Measurements from ENCODE around the gene ASXL2.
"Not testable (repeated sequence)": the region's sequence is repeated elsewhere in the genome, so short reads cannot be mapped to it uniquely, and the experiment has no call there.

Gene ASXL2

DNA sequence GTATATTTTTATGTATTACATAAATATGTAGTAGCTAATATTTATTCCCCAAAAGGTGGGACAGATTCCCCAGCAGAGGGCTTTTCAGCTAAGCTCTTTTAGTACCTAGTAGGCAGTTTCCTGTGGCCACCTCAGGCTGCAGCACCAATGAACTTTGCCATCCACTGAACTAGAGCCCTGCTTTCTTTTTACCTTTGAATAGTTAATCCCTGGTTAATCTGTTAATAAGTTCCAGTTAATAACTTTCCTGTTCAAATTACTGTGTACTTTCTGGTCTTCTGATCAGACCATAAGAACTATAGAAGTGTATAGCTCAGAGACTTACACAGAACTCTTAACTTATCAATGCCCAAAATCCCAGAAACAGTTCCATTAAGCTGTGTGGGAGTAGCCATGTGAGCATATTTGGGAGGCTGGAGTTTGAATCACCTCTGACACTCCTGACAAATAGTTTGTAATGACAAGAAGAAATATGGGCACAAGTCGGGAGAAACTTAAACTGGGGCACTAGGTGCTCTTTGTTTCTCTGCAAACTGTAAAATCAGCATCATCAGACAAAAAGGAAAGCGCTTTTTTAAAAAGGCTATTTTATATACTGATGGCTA, 40.0 kb downstream of the ASXL2 start:
- DNase-seq (ENCODE audit: extremely low read depth in 1 of 2, low read depth in 1 of 2), result no peak

DNA sequence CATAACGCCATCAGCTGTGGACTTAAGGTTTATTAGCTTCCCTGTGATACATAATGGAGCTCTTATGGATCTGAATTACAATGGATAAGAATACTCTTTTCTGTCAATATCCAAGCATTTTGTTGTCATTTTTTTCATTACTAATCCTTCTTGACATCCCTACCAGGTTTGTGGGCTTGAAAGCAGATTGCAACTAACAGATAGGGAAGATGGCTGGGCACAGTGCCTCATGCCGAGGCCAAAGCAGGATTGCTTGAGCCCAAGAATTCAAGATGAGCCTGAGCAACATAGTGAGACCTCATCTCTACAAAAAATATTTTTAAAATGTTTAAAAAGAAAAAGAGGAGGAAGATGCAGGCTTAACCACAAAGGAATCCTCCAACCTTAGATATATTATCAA, 42.4 kb downstream of the ASXL2 start:
- no peak for DNase-seq (ENCODE audit: extremely low read depth in 1 of 2, low read depth in 1 of 2)

DNA sequence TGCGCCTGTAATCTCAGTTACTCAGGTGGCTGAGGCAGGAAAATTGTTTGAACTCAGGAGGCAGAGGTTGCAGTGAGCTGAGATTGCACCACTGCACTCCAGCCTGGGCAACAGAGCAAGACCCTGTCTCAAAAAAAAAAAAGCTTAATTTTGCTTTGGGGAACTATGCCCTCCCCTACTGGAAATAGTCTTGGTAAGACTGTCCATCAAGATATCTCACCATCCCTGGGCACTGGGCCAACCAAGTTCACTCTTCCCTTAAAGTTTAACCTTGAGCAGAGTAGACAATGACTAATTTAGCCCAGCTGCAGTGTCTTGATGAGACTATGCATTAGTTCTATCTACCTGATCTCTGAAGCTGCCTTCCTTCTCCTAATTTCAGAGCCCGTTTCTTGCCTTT, 44.7 kb downstream of the ASXL2 start:
- DNase-seq (ENCODE audit: extremely low read depth in 1 of 2, low read depth in 1 of 2), result no peak

DNA sequence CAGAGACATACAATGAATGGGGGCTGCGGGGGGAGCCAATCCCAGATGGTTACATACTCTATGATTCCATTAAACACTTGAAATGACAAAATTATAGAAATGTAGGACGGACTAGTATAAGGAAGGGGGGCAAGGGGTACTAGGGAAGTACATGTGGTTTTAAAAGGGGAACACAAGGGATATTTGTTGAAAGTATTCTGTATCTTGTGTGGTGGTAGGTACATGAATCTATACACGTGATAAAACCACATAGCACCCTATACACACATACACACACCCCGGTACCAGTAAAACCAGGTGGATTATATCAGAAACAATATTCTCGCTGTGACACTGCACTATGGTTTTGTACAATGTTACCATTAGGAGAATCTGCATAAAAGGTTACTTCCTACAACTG, 45.4 kb downstream of the ASXL2 start:
- no peak for DNase-seq (ENCODE audit: extremely low read depth in 1 of 2, low read depth in 1 of 2)

DNA sequence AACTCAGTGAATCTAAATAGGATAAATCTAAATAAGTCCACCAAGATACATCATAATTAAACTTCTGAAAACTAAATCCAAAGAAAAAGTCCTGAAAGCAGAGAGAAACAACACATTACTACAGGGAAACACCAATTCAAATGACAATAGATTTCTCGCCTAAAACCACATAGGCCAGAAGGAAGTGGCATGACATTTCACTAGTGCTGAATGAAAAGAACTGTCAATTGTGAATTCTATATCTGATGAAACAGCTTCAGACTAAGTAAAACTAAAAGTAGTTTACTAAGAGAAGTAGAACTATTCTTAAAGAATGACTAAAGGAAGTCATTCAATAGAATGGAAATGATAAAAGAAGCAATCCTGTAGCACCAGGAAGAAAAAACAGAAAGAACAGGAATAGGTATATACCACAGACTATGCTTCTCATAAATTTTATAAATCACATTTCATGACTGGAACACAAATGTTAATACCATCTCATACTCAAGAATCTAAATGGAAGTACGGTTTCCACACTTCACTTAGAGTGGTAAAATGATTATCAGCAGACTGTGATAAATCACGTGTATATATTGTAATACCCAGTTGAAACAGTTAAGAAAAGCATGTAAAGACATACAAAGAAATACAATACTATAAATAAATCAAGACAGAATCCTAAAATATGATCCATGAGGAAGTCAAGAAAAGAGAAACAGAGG, 46.4 kb downstream of the ASXL2 start:
- DNase-seq (ENCODE audit: extremely low read depth in 1 of 2, low read depth in 1 of 2), result no peak

DNA sequence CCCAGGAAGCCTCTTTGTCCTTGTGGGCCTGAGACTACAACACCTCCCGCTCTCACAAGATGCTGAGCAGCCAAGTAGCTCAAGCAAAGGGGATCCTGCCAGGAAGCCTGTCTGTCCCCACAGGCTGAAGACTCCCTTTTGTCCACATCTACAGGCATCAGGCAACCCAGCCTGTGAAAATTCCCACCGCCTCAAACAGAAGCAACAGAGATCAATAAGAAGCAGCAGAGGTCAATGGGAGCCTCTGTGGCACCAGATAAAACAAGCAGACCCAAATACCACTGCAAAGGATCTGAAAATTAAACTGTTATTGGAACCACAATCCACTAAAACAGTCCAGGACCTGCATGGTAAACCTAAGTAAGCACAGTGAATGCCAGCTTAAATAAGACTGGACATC, 48.5 kb downstream of the ASXL2 start:
- no peak for DNase-seq (ENCODE audit: extremely low read depth in 1 of 2, low read depth in 1 of 2)

DNA sequence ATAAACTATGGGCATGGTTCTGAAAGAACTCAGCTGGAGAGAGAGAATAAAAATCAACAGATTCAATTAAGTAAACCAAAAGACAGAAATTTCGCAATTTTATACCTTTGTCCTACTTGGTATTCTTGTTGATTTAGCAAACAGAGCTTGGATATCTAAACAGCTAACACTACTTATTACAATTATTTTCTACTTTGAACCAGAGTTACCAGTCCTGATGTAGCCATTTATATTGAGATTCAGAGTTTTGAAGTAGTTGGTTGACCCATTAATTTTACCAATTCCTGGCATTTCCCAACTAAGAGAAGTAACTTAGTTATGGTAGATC, 48.9 kb downstream of the ASXL2 start:
- DNase-seq (ENCODE audit: extremely low read depth in 1 of 2, low read depth in 1 of 2), result no peak

DNA sequence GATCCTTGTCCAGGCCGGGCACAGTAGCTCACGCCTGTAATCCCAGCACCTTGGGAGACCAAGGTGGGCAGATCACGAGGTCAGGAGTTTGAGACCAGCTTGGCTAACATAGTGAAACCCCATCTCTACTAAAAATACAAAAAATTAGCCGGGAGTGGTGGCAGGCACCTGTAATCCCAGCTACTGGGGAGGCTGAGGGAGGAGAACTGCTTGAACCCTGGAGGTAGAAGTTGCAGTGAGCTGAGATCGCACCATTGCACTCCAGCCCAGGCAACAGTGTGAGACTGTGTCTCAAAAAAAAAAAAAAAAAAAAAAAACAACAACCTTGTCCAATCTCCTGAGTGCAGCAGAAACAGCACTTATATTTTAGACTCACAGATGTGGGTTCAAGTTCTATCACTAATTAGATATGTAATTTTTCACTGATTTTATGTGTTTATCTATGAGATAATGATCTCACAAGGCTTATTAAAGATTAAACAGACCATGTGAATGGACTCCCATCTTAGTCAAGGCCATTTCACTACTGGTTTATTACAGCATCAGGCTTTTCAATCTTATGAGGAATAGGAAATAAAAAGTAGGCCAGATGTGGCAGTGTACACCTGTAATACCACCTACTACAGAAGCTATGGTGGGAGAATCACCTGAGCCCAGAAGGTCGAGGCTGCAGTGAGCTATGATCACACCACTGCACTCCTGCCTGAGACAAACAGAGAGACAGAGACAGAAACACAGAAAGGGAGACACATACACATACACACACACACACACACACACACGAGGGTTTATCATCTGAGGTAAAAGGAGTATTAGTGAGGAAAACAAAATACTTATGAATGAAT, 49.5 kb downstream of the ASXL2 start:
- DNase-seq (ENCODE audit: extremely low read depth in 1 of 2, low read depth in 1 of 2), result not testable (repeated sequence)

DNA sequence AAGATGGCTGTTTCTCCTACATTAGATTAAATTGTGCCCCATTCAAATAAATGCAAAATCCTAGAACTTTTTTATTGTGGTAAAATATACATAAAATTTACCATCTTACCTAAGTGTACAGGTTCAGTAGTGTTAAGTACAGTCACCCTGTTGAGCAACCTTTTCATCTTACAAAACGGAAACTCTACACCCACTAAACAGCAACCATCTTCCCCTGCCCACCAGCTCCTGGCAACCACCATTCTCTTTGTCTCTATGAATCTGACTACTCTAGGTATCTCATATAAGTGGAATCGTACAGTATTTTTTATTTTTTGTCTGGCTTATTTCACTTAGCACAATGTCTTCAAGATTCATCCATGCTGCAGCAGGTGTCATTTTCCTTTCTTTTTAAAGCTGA, 53.0 kb downstream of the ASXL2 start:
- peak in 1 of 2 donors; percentile 50 for DNase-seq (ENCODE audit: extremely low read depth in 1 of 2, low read depth in 1 of 2)

DNA sequence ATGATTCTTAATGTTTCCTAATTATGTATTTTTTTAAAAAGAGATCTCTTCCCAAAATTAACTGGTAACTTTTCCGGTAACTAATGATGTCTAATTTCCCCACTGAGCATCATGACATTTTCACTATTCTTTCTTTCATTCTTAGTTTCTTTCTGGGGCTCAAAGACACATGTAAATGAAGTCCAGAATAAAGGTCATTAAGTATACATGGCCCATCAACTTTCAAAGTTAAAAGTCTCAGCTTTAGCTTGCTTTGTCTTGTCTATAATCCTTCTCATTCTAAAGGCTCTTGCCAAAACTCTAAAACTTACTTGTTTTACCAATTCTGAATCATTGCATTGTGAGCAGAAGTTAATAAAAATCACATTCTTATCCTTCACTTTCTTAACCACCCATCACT, 53.6 kb downstream of the ASXL2 start:
- DNase-seq (ENCODE audit: extremely low read depth in 1 of 2, low read depth in 1 of 2), result no peak

DNA sequence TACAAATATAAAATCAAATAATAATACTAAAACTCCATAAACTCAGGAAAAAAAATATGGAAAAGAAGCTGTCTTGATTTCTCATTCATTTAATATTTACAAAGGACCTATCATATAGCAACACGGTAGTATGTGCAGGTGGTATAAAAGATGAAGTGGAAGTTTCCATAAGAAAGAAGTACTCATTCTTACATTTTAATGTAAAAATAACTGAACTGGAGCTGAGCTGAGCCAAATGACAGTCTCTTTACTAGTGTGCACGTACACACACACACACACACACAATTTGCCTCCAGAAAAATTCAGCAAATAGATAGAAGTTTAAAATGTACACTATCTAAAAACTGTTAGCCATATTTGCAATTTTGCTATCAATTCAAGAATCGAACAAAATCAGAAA, 54.1 kb downstream of the ASXL2 start:
- DNase-seq (ENCODE audit: extremely low read depth in 1 of 2, low read depth in 1 of 2), result no peak

DNA sequence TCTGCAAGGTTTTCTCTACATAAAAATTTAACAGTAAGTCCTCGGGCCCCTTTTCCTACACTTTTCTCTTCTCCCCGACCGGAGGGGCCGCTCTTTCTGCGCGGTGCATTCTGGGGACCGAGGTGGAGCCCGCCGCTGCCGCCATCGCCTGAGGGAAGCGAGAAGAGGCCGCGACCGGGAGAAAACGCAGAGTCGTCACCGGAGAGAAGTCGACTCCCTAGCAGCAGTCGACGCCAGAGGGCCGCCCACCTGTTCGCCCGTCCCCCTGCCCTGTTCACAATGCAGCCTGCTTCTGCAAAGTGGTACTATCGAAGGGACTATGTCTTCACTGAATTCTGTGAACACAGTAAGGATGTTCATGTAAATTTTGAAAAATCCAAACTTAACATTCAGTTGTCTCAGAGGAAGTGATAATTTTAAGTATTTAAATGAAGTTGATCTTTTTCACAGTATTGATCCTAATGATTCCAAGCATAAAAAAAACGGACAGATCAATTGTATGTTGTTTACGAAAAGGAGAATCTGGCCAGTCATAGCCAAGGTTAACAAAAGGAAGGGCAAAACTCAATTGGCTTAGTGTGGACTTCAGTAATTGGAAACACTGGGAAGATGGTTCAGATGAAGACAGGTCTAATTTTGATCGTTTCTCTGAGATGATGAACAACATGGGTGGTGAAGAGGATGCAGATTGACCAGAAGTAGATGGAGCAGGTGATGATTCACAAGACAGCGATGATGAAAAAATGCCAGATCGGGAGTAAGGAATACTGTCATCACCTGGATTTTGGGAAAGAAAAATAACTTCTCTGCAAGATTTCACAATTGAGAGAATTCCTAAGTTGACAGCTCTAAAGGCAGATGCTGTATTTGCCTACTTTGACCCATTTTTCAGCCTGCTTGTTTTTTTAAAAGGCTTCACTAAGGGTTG, 55.8 kb downstream of the ASXL2 start:
- peak; percentile 50 to 53 for DNase-seq (ENCODE audit: extremely low read depth in 1 of 2, low read depth in 1 of 2)

DNA sequence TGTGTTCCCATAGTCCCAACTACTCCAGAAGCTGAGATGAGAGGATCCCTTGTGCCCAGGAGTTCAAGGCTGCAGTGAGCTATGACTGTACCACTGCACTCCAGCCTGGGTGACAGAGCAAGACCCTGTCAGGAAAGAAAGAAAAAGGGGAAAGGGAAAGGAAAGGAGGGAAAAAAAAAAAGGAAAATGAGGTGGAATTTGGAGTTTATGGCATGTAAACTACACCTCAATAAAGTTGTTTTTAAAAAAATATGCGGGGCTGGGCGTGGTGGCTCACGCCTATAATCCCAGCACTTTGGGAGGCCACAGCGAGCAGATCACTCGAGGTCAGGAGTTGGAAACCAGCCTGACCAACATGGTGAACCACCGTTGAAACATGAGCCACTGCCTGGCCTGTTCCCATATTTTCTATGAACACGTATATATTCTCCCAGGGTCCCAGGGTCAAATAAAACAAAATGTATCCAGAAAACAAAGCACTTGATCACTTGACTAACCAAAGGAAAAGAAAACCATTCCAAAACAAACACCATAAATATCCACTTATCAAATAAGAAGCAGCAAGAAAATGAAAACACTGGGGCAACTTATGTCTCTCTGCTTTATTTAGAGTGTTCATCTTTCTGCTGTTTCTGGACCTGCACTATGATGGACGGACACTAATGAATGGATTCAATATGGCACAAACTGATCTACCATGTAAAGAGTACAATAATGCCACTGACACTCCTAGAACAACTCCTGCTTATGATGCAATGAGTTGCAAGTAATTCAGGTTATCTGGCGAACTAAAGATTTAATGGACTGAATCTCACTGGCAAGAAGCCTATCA, 56.8 kb downstream of the ASXL2 start:
- DNase-seq (ENCODE audit: extremely low read depth in 1 of 2, low read depth in 1 of 2), result no peak

DNA sequence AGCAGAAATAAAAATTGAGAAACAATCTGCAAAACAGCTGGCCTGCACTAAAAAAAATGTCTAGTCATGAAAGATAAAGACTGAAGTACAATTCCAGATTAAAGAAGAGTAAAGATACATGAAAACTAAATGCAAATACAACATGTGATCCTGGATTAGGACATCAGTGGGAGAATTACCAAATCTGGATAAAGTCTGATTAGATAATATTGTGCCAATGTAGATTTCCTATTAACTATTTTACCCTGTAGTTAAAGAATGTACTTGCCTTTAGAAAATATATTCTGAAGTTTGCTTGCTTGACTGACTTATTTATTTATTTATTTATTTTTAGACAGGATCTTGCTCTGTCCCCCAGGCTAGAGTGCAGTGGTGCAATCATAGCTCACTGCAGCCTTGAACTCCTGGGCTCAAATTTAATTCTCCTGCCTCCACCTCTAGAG, 58.7 kb downstream of the ASXL2 start:
- no peak for DNase-seq (ENCODE audit: extremely low read depth in 1 of 2, low read depth in 1 of 2)

DNA sequence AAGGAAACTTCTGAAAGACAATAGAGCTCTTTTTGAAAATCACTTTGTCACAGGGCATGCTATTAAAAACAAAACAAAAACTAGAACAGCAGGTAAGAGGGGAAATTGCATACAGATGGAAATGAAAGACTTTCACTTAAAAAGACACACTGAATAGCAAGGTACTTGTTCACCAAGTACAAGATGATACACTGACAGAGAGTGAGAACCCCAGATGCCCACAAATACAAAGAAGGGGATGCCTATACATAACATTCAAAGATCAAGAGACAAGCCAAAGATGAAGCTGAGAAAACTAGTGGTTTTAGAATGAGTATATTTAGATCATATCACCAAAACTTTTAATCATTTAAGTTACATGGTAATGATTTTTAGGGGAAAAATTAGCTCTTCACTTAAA, 60.7 kb downstream of the ASXL2 start:
- no peak for DNase-seq (ENCODE audit: extremely low read depth in 1 of 2, low read depth in 1 of 2)

DNA sequence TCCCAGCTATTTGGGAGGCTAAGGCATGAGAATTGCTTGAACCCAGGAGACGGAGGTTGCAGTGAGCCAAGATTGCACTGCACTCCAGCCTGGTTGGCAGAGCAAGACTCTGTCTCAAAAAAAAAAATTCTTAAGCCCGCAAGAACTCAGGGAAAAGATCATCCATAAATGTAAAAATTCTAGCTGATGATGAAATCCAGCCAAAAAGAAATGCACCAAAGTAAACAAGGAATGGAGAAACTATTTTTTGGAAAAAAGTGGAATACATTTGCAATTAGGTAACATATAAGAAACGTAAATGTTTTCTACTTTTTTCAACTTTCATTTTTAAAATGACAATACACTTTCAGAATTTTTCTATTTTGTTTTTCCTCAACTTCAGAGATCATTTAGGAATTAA, 61.3 kb downstream of the ASXL2 start:
- no peak for DNase-seq (ENCODE audit: extremely low read depth in 1 of 2, low read depth in 1 of 2)

DNA sequence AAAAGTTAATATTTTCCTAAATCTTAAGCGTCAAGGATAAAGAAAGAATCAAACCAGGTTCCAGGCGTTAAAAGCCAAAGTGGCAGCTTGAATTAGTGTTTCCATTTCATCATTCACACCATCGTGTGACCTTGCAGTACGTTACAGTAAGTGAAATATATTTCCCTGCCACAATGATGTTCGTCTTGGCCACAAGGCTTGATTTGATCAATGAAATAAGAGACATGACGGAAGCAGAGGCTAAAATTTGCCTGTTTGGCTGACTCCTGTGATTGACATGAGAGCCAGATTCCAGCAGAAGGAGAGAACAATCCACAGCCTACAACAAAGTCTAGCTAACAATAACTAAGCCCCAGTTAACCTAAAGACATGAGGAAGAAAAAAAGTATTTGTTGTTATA, 62.0 kb downstream of the ASXL2 start:
- no peak for DNase-seq (ENCODE audit: extremely low read depth in 1 of 2, low read depth in 1 of 2)

DNA sequence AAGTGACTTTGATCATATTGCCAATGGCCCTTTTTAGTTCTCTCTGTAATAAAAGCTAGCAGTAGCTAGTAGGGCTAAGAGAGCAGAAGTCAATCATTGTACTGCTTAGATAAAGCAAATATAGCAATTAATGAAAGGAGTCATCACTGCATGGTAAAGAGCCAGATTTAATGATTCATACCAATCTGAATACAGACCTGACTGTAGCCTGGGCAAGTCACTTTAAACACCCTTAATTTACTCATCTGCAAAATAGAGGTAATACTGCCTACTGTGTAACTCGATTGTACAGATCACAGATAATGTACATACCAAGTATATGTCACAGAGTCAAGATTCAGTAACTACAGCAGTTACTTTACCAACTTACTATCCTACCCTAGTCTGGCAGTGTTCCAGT, 63.6 kb downstream of the ASXL2 start:
- no peak for DNase-seq (ENCODE audit: extremely low read depth in 1 of 2, low read depth in 1 of 2)

DNA sequence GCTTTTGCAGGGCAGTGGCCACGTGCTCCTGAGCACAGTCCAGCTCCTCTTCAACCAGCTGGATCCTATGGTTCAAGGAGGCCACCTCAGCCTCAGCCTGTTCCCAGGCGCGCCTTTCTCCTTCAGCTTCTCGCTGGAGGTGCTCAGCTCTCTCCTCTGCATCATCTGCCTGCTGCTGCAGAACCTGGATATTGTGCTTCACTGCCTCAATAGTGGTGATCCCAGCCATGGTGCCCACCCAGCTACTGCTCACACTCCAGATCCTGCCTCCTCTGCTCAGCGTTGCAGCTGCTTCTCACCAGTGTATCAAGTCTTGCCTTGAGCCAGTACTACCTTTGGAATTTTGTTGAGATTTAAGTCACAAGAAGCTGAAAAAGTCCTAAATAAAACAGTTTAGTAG, 67.9 kb downstream of the ASXL2 start:
- no peak for DNase-seq (ENCODE audit: extremely low read depth in 1 of 2, low read depth in 1 of 2)

DNA sequence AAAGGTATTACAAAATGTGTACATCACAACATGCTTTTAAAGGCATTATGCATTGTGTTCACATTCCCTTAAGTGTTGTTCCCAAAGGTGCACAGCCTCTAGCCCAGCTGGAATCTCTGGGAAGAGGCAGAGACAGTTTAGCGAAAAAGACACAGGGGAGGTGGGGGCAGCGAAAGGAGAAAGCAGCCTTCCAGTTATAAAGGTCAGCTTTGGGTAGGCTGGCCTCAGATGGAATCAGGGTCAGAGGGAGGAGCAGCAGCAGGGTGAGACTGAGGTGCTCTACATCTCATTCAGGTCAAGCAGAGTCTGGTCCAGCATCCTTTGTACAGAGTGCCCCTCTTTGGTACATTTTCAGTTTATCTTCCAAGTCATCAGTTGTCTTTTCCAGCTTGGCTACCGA, 68.6 kb downstream of the ASXL2 start:
- DNase-seq (ENCODE audit: extremely low read depth in 1 of 2, low read depth in 1 of 2), result no peak

Measured in stimulated activated CD8-positive, alpha-beta memory T cell treated with anti-CD3 and anti-CD28 coated beads, Interleukin-7, amount 100 ng/mL, for 48 hours (primary cell).